HepG2 (cell line): ENCODE measurements around the gene PRRT1B. TPM values are rescaled to one million over a fixed set of nuclear protein-coding genes. Genes with fewer than 3 reads are reported as not detected.

Experiments
- ATAC-seq: fragments of 200-7000 bp; cut with Tn5 transposase; 3 replicates; pipeline ENCODE4 v1.9.1; 2020; ENCODE audit warnings: mild to moderate bottlenecking, moderate library complexity
- BruUV-seq: library from RNA; stranded (reverse); fragments of 400-500 nt; replicated peaks from 2 replicates; lab custom pipeline; 2021; lab: Mats Ljungman, UMichigan
- CTCF ChIA-PET: fragments of 300-600 bp; formaldehyde crosslinking; extraction: SDS; loops from one replicate; lab custom pipeline; 2021; ENCODE audit warnings: low total read pairs, inconsistent platforms, low intra/inter-chr PET ratio; lab: Yijun Ruan, JAX
- POLR2A ChIA-PET: fragments of 350-600 bp; sonication (Branson Sonifier 250); formaldehyde crosslinking; loops from one replicate; lab custom pipeline; 2020; ENCODE audit warnings: antibody characterized with exemption, inconsistent platforms; lab: Yijun Ruan, JAX
- DNase-seq: peaks from one replicate; pipeline ENCODE4 v3.0.0-alpha.2; 2015; ENCODE audit warnings: low spot score
- FAIRE-seq: peaks from 3 replicates; lab custom pipeline; 2011; peaks lifted over from hg19 to GRCh38; lab: Jason Lieb, UNC
- H2AFZ ChIP-seq: one replicate; pipeline ENCODE4 v1.6.1; 2011; ENCODE audit warnings: low read length, inconsistent platforms
- H3K27ac ChIP-seq: fragments of 300-600 bp; 3 replicates; pipeline ENCODE4 v1.8.0; 2011; ENCODE audit warnings: mixed run types, mild to moderate bottlenecking, mixed read lengths, low read length, inconsistent platforms; ENCODE audit not compliant: insufficient read depth; ENCODE audit errors: extremely low read length
- H3K27me3 ChIP-seq, 2 experiments: fragments of 200-600 bp in 1 of 2; 2 replicates in 1 of 2; 3 replicates in 1 of 2; pipeline versions ENCODE4 v1.6.0 to v1.8.0; 2011; ENCODE audit warnings: low read length in 2 of 2, mild to moderate bottlenecking in 2 of 2, moderate library complexity in 2 of 2, inconsistent platforms in 1 of 2; ENCODE audit not compliant: insufficient read depth in 2 of 2, control insufficient read depth in 1 of 2
- H3K36me3 ChIP-seq, 2 experiments: fragments of 200-600 bp in 1 of 2; replicated peaks in 1 of 2; 2 replicates in 1 of 2; 3 replicates in 1 of 2; pipeline versions ENCODE4 v1.5.1 to v1.8.0; 2011; ENCODE audit warnings: low read length in 2 of 2, inconsistent platforms in 1 of 2; ENCODE audit not compliant: insufficient read depth in 2 of 2, control insufficient read depth in 1 of 2
- H3K4me1 ChIP-seq: 2 replicates; pipeline ENCODE4 v1.5.1; 2012; ENCODE audit warnings: low read length, inconsistent platforms; ENCODE audit not compliant: insufficient read depth
- H3K4me2 ChIP-seq: 2 replicates; pipeline ENCODE4 v1.6.0; 2011; ENCODE audit warnings: low read depth, low read length, inconsistent platforms
- H3K4me3 ChIP-seq, 3 experiments: fragments of 200-600 bp in 1 of 3; sonication (generic), shearing (Covaris generic) in 1 of 3; replicated peaks in 1 of 3; 2 replicates each; pipeline ENCODE4 v1.5.1; 2011 to 2016; ENCODE audit warnings: low read length in 3 of 3, inconsistent platforms in 2 of 3, low read depth in 2 of 3, mild to moderate bottlenecking in 2 of 3, control low read depth in 1 of 3, mixed read lengths in 1 of 3; ENCODE audit not compliant: insufficient read depth in 1 of 3
- H3K79me2 ChIP-seq: one replicate; pipeline ENCODE4 v1.6.1; 2011; ENCODE audit warnings: low read length, inconsistent platforms; ENCODE audit not compliant: insufficient read depth
- H3K9ac ChIP-seq: 2 replicates; pipeline ENCODE4 v1.6.0; 2011; ENCODE audit warnings: mild to moderate bottlenecking, low read depth, low read length, inconsistent platforms; ENCODE audit not compliant: insufficient read depth
- H3K9me3 ChIP-seq: 2 replicates; pipeline ENCODE4 v1.5.1; 2012; ENCODE audit warnings: mild to moderate bottlenecking, low read length
- H4K20me1 ChIP-seq: 2 replicates; pipeline ENCODE4 v1.6.0; 2011; ENCODE audit warnings: inconsistent platforms, mild to moderate bottlenecking, low read length, moderate library complexity; ENCODE audit not compliant: insufficient read depth
- NR0B2 ChIP-seq: sonication (generic); formaldehyde crosslinking; IDR thresholded peaks from 2 replicates; pipeline ENCODE4 v1.4.0; 2020; ENCODE audit warnings: mild to moderate bottlenecking, missing genetic modification reagents
- SCMH1 ChIP-seq: sonication (generic); formaldehyde crosslinking; IDR thresholded peaks from 2 replicates; pipeline ENCODE4 v1.9.0; 2021; ENCODE audit warnings: missing genetic modification reagents, mild to moderate bottlenecking, borderline replicate concordance
- ZBTB39 ChIP-seq: sonication (generic); formaldehyde crosslinking; IDR thresholded peaks from 2 replicates; pipeline ENCODE4 v1.5.0; 2020; ENCODE audit warnings: missing genetic modification reagents
- ZNF549 ChIP-seq: sonication (generic); formaldehyde crosslinking; IDR thresholded peaks from 2 replicates; pipeline ENCODE4 v1.5.0; 2020; ENCODE audit warnings: missing genetic modification reagents
- WGBS: methylation state at CpG from one replicate; pipeline ENCODE4 v1.1.6; 2017; ENCODE audit warnings: low lambda C conversion rate; 5-methylcytosine and 5-hydroxymethylcytosine counted together
- in situ Hi-C: cut with HindIII; loops from 2 replicates; pipeline ENCODE4 v1.10.0; 2017; ENCODE audit warnings: low pct_unique_long_range_greater_than_20kb; ENCODE audit not compliant: extremely low pct_ligation_motif_present
- intact Hi-C: fragments of 100-400 bp; cut with micrococcal nuclease; formaldehyde crosslinking; loops from one replicate; pipeline ENCODE4 v1.10.0; 2022; ENCODE audit not compliant: unreplicated experiment
- polyA plus RNA-seq, 8 experiments: library from polyadenylated mRNA; depleted of rRNA in 3 of 8; stranded (reverse) in 7 of 8; unstranded in 1 of 8; fragments of >200 nt; fragmentation: Illumina TruSeq in 4 of 8; extraction: Trizol in 4 of 8; gene quantifications; 2 replicates each; pipeline versions ENCODE4 v1.2.1 to v1.2.3, GENCODE V29; 2011 to 2016; ENCODE audit warnings: low read depth in 4 of 8, missing spikeins in 1 of 8, mixed read lengths in 1 of 8; ENCODE audit not compliant: insufficient read depth in 1 of 8
- total RNA-seq, 5 experiments: library from RNA; depleted of rRNA; stranded (reverse); fragments of >200 nt; fragmentation: Illumina TruSeq; extraction: Trizol; gene quantifications; 2 replicates each; pipeline ENCODE4 v1.2.3, GENCODE V29; 2016; ENCODE audit warnings: low read depth in 1 of 5

Gene PRRT1B
- total and polyA plus RNA-seq, 2 of the 13 experiments (the other 11 are each of a cell fraction or from before 2014, with no cell fraction given), result not detected

GRCh38 chr9:131578021-131578420 lies 32.7 kb downstream of the PRRT1B start:
- Histone ChIP-seq H2AFZ (no peak overlapping the region), H3K9me3 (no peaks in the 10 kb centered on the region), H3K9ac (no peak overlapping the region), H3K27me3 (no peaks in the 10 kb centered on the region), H3K4me3 (no peak overlapping the region), H4K20me1 (no peaks in the 10 kb centered on the region), H3K79me2 (no peaks in the 10 kb centered on the region), H3K4me1 (no peaks in the 10 kb centered on the region), H3K36me3 (peaks cover 9 to 35% of the 10 kb centered on the region in 2 experiments; a peak in 4 of 5 replicates), H3K4me2 (no peak overlapping the region), H3K27ac (no peak overlapping the region)
- POLR2A ChIA-PET, result no interaction called here
- BruUV-seq, result no TSS peak
- ATAC-seq (no peak), FAIRE-seq (no peak), DNase-seq (no peak)
- WGBS, result 96% methylated on average over 13 of the region's 13 CpGs
- TF ChIP-seq ZBTB39 (CRISPR knock-in tag) (no peak), ZNF549 (CRISPR knock-in tag) (no peak), NR0B2 (CRISPR knock-in tag) (no peak), SCMH1 (CRISPR knock-in tag) (no peak)
- in situ Hi-C loops (loop anchor here (25.0 kb wide), 1 partner anchor 659 kb away; no protein-coding TSS in a partner anchor), intact Hi-C loops (no loop called here)
- CTCF ChIA-PET, result no interaction called here
